ENCODE results near the gene RTTN.
"Not testable (repeated sequence)": the region's sequence is repeated elsewhere in the genome, so short reads cannot be mapped to it uniquely, and the experiment has no call there.

RTTN gene

GRCh38 chr18:70021043-70021442, 184.4 kb downstream of the RTTN start:
- no peak for DNase-seq

GRCh38 chr18:70019991-70020390, 185.5 kb downstream of the RTTN start:
- no peak for DNase-seq

GRCh38 chr18:70019136-70019535, 186.4 kb downstream of the RTTN start:
- no peak for DNase-seq

- no peak for DNase-seq
Observed at GRCh38 chr18:70015127-70015526, 190.4 kb downstream of the RTTN start.

GRCh38 chr18:70005580-70005979, 199.9 kb downstream of the RTTN start:
- no peak for DNase-seq

GRCh38 chr18:70004696-70005095, 200.8 kb downstream of the RTTN start:
- DNase-seq: no peak

GRCh38 chr18:69999656-70000055, 205.8 kb downstream of the RTTN start:
- no peak for DNase-seq

- no peak for DNase-seq
Observed at GRCh38 chr18:69998523-69998987, 206.9 kb downstream of the RTTN start.

GRCh38 chr18:69996951-69997798, 208.3 kb downstream of the RTTN start:
- DNase-seq: no peak

- no peak for DNase-seq
Observed at GRCh38 chr18:69996417-69996816, 209.1 kb downstream of the RTTN start.

GRCh38 chr18:69995774-69996173, 209.7 kb downstream of the RTTN start:
- DNase-seq: no peak

GRCh38 chr18:69992776-69993175, 212.7 kb downstream of the RTTN start:
- DNase-seq: no peak

- DNase-seq: no peak
Observed at GRCh38 chr18:69987870-69988269, 217.6 kb downstream of the RTTN start.

- DNase-seq: no peak
Observed at GRCh38 chr18:69985239-69985638, 220.2 kb downstream of the RTTN start.

- no peak for DNase-seq
Observed at GRCh38 chr18:69982417-69982816, 223.1 kb downstream of the RTTN start.

GRCh38 chr18:69981948-69982347, 223.5 kb downstream of the RTTN start:
- DNase-seq: no peak

- DNase-seq: no peak
Observed at GRCh38 chr18:69980982-69981804, 224.3 kb downstream of the RTTN start.

GRCh38 chr18:69980509-69980908, 225.0 kb downstream of the RTTN start:
- DNase-seq: no peak

GRCh38 chr18:69978732-69979715, 226.5 kb downstream of the RTTN start:
- no peak for DNase-seq

- DNase-seq: not testable (repeated sequence)
Observed at GRCh38 chr18:69975294-69975693, 230.2 kb downstream of the RTTN start.

GRCh38 chr18:69974365-69974764, 231.1 kb downstream of the RTTN start:
- DNase-seq: no peak

GRCh38 chr18:69969491-69969890, 236.0 kb downstream of the RTTN start:
- no peak for DNase-seq

- DNase-seq: no peak
Observed at GRCh38 chr18:69968039-69968438, 237.4 kb downstream of the RTTN start.
